WI38 (cell line): ENCODE results near the gene ZNF598.

ENCODE experiments used
- H3K4me3 ChIP-seq: 2 replicates; pipeline ENCODE4 v1.5.1; 2011; ENCODE audit warnings: low read depth, mild to moderate bottlenecking, control low read depth, low read length
- CTCF ChIP-seq: IDR thresholded peaks from 2 replicates; pipeline ENCODE4 v1.5.1; 2012; ENCODE audit warnings: low read depth, mild to moderate bottlenecking, control low read depth, low read length

ZNF598 gene

GRCh38 chr16:1980030-1980769 is 29.4 kb downstream of the ZNF598 start:
- H3K4me3 ChIP-seq = no peak overlapping the region
- TF ChIP-seq CTCF = no peak

GRCh38 chr16:1979271-1980029 is 30.2 kb downstream of the ZNF598 start:
- H3K4me3 ChIP-seq = no peak overlapping the region

GRCh38 chr16:1978476-1979120 is 31.0 kb downstream of the ZNF598 start:
- no peak for TF ChIP-seq CTCF
- H3K4me3 ChIP-seq = no peak overlapping the region

More at GRCh38 chr16:1979271-1980029, 30.2 kb downstream of the ZNF598 start:
- TF ChIP-seq CTCF = no peak

- H3K4me3 ChIP-seq = no peak overlapping the region
- TF ChIP-seq CTCF = no peak
Measured at GRCh38 chr16:1977875-1978268, 31.7 kb downstream of the ZNF598 start.

GRCh38 chr16:1976951-1977874 is 32.4 kb downstream of the ZNF598 start:
- no peak overlapping the region for H3K4me3 ChIP-seq

GRCh38 chr16:1976216-1976520 is 33.5 kb downstream of the ZNF598 start:
- no peak overlapping the region for H3K4me3 ChIP-seq
- TF ChIP-seq CTCF = no peak

More at GRCh38 chr16:1976951-1977874, 32.4 kb downstream of the ZNF598 start:
- no peak for TF ChIP-seq CTCF
